MM.1S (cell line): Measurements from ENCODE around the gene TSPAN9.

ENCODE experiments used
- CTCF ChIP-seq: fragments of 300-600 bp; sonication (generic); IDR thresholded peaks from 2 replicates; pipeline ENCODE4 v1.5.1; 2016; ENCODE audit warnings: antibody characterized with exemption, low read length, mixed read lengths
- EZH2 ChIP-seq: fragments of 300-600 bp; sonication (generic); optimal IDR thresholded peaks from 2 replicates; pipeline ENCODE3; 2017; ENCODE audit warnings: low read depth, mild to moderate bottlenecking, antibody characterized with exemption, low read length, mixed read lengths

DNA sequence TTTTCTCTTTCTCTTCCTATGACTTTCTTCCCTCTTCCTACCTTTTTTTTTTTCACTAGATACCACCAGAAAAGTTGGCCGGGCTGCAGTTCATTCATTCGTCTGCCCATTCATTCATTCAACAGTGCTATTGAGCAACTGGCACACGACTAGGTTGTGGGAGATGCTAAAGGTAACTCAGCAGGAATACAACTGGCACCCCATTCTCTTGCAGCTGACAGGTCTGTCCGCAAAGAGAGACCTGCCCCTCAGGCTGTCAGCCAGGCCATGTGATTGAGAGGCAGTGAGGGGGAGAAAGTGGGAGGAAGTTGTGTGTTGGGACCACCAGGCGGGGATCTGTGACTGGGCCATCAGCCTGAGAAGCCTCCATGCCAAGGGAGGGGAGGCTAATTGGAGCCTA, 105.2 kb downstream of the TSPAN9 start:
- TF ChIP-seq CTCF: no peak
- TF ChIP-seq EZH2: no peak
